ENCODE results near the gene TMEM168.

TMEM168 gene

DNA sequence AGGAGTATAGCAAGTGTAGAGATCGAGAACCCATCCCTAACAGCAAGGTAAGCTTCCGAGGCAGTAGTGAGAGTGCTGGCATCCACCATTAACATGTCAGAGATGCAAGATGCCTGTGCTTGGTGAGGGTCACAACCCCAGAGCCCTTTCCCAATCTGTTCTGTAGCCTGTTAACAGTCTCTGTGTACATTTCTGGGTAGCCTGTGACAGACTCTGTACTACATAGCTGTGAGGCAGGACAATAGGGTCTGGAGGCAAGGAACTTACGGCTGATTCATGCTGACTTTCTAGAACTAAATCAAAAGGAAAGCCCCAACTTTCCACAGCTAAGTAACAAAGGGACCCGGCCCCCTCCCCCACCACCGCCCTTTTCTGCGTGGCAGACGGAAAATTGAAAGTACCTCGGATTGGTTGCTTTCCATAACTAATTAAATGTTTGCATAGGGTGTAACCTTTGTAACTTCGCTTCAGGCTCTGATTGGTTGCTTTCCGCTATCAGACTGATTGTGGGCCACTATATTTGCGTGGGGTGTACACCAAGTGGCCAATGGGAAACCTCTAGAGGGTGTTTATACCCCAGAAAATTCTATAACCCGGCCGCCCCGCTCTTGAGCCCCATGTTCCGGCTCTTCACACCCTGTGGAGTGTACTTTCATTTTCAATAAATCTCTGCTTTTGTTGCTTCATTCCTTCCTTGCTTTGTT is 1.4 kb upstream of the TMEM168 start:
- TF ChIP-seq SUZ12 (IDR thresholded peaks at IDR 0.05; ENCODE audit: extremely low read depth, insufficient read depth, insufficient read length) (no peak), ZNF274 (IDR thresholded peaks at IDR 0.05; ENCODE audit: low read depth, low read length) (no peak), YY1 (IDR thresholded peaks at IDR 0.05; ENCODE audit: insufficient read depth, insufficient read length) (no peak)
- H3K4me1 ChIP-seq (ENCODE audit: insufficient read depth, insufficient read length), result peaks cover 2% of the 10 kb centered on the region

DNA sequence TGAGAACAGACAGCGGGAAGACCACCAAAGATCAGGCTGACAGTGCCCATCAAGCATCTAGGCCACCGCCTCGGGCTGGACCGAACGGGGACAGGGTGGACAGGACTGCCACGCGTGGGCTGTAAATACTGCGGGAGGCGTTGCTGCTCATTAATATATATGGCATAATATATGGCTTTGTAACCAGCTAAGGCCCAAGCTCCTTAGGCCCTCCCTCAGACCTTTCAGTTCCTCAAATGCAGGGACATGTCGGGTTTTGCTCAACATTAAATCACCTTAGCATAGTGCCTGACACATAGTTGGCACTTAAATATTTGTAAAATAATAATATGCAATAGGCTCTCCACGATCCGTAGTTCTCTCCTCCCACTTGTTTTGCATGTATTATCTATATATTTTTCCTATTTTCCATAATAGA is 402 bp upstream of the TMEM168 start:
- Histone ChIP-seq H3K27me3 (ENCODE audit: insufficient read depth, insufficient read length) (no peaks in the 10 kb centered on the region), H3K9ac (ENCODE audit: insufficient read length, low read depth) (peak overlapping the region; percentile 93), H3K4me3 (ENCODE audit: insufficient read length, low read depth) (peak overlapping the region; percentile 84), H3K9me3 (ENCODE audit: insufficient read depth, low read length) (no peaks in the 10 kb centered on the region), H3K4me1 (ENCODE audit: insufficient read depth, insufficient read length) (peaks cover 2% of the 10 kb centered on the region), H3K36me3 (ENCODE audit: insufficient read depth, insufficient read length, low read length) (no peaks in the 10 kb centered on the region)
- DNase-seq (ENCODE audit: low read depth, low spot score), result no peak
- no peak for TF ChIP-seq YY1 (IDR thresholded peaks at IDR 0.05; ENCODE audit: insufficient read depth, insufficient read length)

More for the DNA sequence above, 1.4 kb upstream of the TMEM168 start:
- H3K4me3 ChIP-seq (ENCODE audit: insufficient read length, low read depth), result no peak overlapping the region
- H3K9ac ChIP-seq (ENCODE audit: insufficient read length, low read depth), result no peak overlapping the region
- no peak for DNase-seq (ENCODE audit: low read depth, low spot score)
- no peaks in the 10 kb centered on the region for H3K9me3 ChIP-seq (ENCODE audit: insufficient read depth, low read length)
- no peaks in the 10 kb centered on the region for H3K36me3 ChIP-seq (ENCODE audit: insufficient read depth, insufficient read length, low read length)
- no peaks in the 10 kb centered on the region for H3K27me3 ChIP-seq (ENCODE audit: insufficient read depth, insufficient read length)

DNA sequence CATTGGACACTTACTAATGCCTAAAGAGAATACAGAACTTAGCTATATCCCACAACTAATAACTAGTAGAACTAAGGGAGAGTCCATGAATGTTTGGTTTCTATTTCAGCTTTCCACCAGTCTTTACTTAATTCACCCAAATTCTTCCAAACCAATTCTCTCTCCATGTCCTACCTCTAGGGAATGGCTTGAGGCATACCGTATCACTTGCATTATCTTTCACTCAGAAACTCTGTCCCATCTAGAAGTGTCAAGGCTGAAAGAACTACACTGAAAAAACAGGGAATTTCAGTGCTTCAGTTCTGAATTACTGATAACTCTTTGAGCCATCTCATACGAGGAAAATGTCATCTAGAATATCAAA is 758 bp downstream of the TMEM168 start:
- H3K27me3 ChIP-seq (ENCODE audit: insufficient read depth, insufficient read length), result no peaks in the 10 kb centered on the region
- DNase-seq (ENCODE audit: low read depth, low spot score), result no peak
- H3K4me1 ChIP-seq (ENCODE audit: insufficient read depth, insufficient read length), result peaks cover 2% of the 10 kb centered on the region
- peaks cover under 1% of the 10 kb centered on the region for H3K36me3 ChIP-seq (ENCODE audit: insufficient read depth, insufficient read length, low read length)
- no peaks in the 10 kb centered on the region for H3K9me3 ChIP-seq (ENCODE audit: insufficient read depth, low read length)
- H3K4me3 ChIP-seq (ENCODE audit: insufficient read length, low read depth), result peak overlapping the region; percentile 84
- TF ChIP-seq YY1 (IDR thresholded peaks at IDR 0.05; ENCODE audit: insufficient read depth, insufficient read length) (no peak), SUZ12 (IDR thresholded peaks at IDR 0.05; ENCODE audit: extremely low read depth, insufficient read depth, insufficient read length) (no peak), ZNF274 (IDR thresholded peaks at IDR 0.05; ENCODE audit: low read depth, low read length) (no peak)
- peak overlapping the region; percentile 93 for H3K9ac ChIP-seq (ENCODE audit: insufficient read length, low read depth)

DNA sequence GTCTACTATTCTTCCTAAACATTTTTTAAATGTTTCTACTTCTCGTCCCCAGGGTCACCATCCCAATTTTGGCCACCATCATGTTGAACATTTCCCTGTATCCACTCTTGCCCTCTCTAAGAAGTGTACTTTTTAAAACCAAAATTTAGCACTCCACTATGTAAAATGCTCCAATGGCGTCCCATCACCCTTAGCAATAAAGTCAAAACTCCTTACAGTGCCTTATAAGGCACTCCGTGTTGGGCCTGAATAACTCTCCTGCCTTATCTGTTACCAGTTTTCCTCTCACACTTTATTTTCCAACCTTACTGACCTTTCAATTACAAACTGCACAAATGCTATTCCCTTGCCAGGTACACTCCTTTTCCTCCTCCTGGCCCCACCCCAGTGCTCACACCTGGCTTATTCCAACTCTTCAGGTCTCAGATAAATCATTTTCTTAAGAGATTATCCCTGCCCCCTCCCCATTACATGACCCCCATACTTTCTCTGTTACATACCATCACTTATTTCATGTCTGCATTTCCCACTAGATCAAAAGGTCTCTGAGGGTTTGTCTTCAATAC is 1.3 kb downstream of the TMEM168 start:
- no peak overlapping the region for H3K9ac ChIP-seq (ENCODE audit: insufficient read length, low read depth)
- peaks cover 2% of the 10 kb centered on the region for H3K4me1 ChIP-seq (ENCODE audit: insufficient read depth, insufficient read length)
- DNase-seq (ENCODE audit: low read depth, low spot score), result no peak
- peaks cover 4% of the 10 kb centered on the region for H3K36me3 ChIP-seq (ENCODE audit: insufficient read depth, insufficient read length, low read length)
- peak overlapping the region; percentile 84 for H3K4me3 ChIP-seq (ENCODE audit: insufficient read length, low read depth)
- no peaks in the 10 kb centered on the region for H3K9me3 ChIP-seq (ENCODE audit: insufficient read depth, low read length)
- no peaks in the 10 kb centered on the region for H3K27me3 ChIP-seq (ENCODE audit: insufficient read depth, insufficient read length)
- TF ChIP-seq YY1 (IDR thresholded peaks at IDR 0.05; ENCODE audit: insufficient read depth, insufficient read length) (no peak), SUZ12 (IDR thresholded peaks at IDR 0.05; ENCODE audit: extremely low read depth, insufficient read depth, insufficient read length) (no peak), ZNF274 (IDR thresholded peaks at IDR 0.05; ENCODE audit: low read depth, low read length) (no peak)

DNA sequence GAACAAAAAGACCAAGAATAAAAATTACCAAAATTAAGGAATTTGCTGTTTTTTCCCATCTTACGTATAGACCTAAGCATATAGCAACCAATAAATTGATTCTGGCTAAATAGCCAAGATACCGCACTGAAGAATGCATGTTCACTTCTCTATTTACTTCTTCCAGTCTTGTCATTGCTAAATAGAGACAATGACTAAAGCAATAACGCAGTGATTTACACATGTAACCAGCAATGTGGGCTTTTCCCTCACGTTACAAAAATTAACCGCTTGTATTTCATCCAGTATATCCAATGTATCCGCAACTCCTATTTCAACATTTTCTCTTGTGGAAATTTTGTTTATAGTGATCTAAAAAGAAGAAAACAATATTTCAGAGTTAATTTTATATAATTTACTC is 5.6 kb downstream of the TMEM168 start:
- H3K9ac ChIP-seq (ENCODE audit: insufficient read length, low read depth), result no peak overlapping the region
- TF ChIP-seq SUZ12 (IDR thresholded peaks at IDR 0.05; ENCODE audit: extremely low read depth, insufficient read depth, insufficient read length), result no peak
- TF ChIP-seq YY1 (IDR thresholded peaks at IDR 0.05; ENCODE audit: insufficient read depth, insufficient read length), result no peak
- TF ChIP-seq ZNF274 (IDR thresholded peaks at IDR 0.05; ENCODE audit: low read depth, low read length), result no peak
- no peak for DNase-seq (ENCODE audit: low read depth, low spot score)

DNA sequence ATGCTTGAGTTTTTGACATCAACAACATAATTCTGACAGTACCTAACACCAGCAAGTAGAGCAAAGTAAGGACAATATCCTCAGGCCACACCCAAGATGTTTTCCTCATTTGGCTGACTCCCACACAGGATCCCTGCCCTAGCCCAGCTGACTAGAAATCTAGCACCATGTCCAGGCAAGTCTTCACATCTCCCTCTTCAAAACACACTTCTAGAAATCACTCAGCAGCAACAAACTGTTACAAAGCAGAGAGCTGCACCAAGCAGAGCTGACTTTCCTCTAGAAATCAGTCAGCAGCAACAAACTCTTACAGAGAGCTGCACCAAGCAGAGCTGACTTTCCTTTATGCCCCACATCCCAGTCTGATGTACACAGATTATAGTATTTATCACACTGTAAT is 7.7 kb downstream of the TMEM168 start:
- no peak for DNase-seq (ENCODE audit: low read depth, low spot score)
- Histone ChIP-seq H3K4me1 (ENCODE audit: insufficient read depth, insufficient read length) (no peaks in the 10 kb centered on the region), H3K4me3 (ENCODE audit: insufficient read length, low read depth) (no peak overlapping the region), H3K36me3 (ENCODE audit: insufficient read depth, insufficient read length, low read length) (peaks cover 6% of the 10 kb centered on the region), H3K9ac (ENCODE audit: insufficient read length, low read depth) (no peak overlapping the region), H3K9me3 (ENCODE audit: insufficient read depth, low read length) (no peaks in the 10 kb centered on the region), H3K27me3 (ENCODE audit: insufficient read depth, insufficient read length) (no peaks in the 10 kb centered on the region)
- no peak for TF ChIP-seq YY1 (IDR thresholded peaks at IDR 0.05; ENCODE audit: insufficient read depth, insufficient read length)
- TF ChIP-seq SUZ12 (IDR thresholded peaks at IDR 0.05; ENCODE audit: extremely low read depth, insufficient read depth, insufficient read length), result no peak
- TF ChIP-seq ZNF274 (IDR thresholded peaks at IDR 0.05; ENCODE audit: low read depth, low read length), result no peak

More for the DNA sequence above, 5.6 kb downstream of the TMEM168 start:
- Histone ChIP-seq H3K36me3 (ENCODE audit: insufficient read depth, insufficient read length, low read length) (peaks cover 6% of the 10 kb centered on the region), H3K9me3 (ENCODE audit: insufficient read depth, low read length) (no peaks in the 10 kb centered on the region), H3K27me3 (ENCODE audit: insufficient read depth, insufficient read length) (no peaks in the 10 kb centered on the region), H3K4me3 (ENCODE audit: insufficient read length, low read depth) (no peak overlapping the region), H3K4me1 (ENCODE audit: insufficient read depth, insufficient read length) (no peaks in the 10 kb centered on the region)

DNA sequence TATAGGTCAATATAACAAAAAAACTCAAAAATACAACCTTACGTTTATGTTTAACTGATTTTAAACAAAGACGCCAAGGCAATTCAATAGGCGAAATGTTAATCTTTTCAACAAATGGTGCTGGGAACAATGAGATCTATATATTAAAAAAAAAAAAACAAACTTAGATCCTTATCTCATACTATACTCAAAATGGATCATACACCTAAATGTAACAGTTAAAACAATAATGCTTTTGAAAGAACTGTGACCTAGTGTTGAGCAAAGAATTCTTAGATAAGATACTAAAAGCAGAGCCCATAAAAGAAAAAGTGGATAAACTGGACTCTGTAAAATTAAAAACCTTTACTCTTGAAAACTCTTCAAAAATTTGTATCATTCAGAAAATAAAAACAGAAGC is 8.6 kb downstream of the TMEM168 start:
- Histone ChIP-seq H3K27me3 (ENCODE audit: insufficient read depth, insufficient read length) (no peaks in the 10 kb centered on the region), H3K36me3 (ENCODE audit: insufficient read depth, insufficient read length, low read length) (peaks cover 6% of the 10 kb centered on the region), H3K4me3 (ENCODE audit: insufficient read length, low read depth) (no peak overlapping the region), H3K4me1 (ENCODE audit: insufficient read depth, insufficient read length) (no peaks in the 10 kb centered on the region), H3K9me3 (ENCODE audit: insufficient read depth, low read length) (no peaks in the 10 kb centered on the region), H3K9ac (ENCODE audit: insufficient read length, low read depth) (no peak overlapping the region)
- DNase-seq (ENCODE audit: low read depth, low spot score), result no peak
- TF ChIP-seq ZNF274 (IDR thresholded peaks at IDR 0.05; ENCODE audit: low read depth, low read length) (no peak), YY1 (IDR thresholded peaks at IDR 0.05; ENCODE audit: insufficient read depth, insufficient read length) (no peak), SUZ12 (IDR thresholded peaks at IDR 0.05; ENCODE audit: extremely low read depth, insufficient read depth, insufficient read length) (no peak)
